HG03159 (cell line): ENCODE measurements around the gene PRIM2.
"Not testable (repeated sequence)": the region's sequence is repeated elsewhere in the genome, so short reads cannot be mapped to it uniquely, and the experiment has no call there.

ENCODE experiments used
- ATAC-seq: cut with Tn5 transposase; IDR thresholded peaks from one replicate; pipeline ENCODE4 v1.9.1; 2021; ENCODE audit warnings: mild to moderate bottlenecking, moderate library complexity; ENCODE audit not compliant: unreplicated experiment

PRIM2 gene

GRCh38 chr6:57579489-57579888, 262.1 kb downstream of the PRIM2 start:
- peak; percentile 67 for ATAC-seq

- ATAC-seq = not testable (repeated sequence)
These were observed 264.2 kb downstream of the PRIM2 start for GRCh38 chr6:57581586-57581985.

- not testable (repeated sequence) for ATAC-seq
These were observed 283.7 kb downstream of the PRIM2 start for GRCh38 chr6:57601105-57601504.

- not testable (repeated sequence) for ATAC-seq
These were observed 287.9 kb downstream of the PRIM2 start for GRCh38 chr6:57605303-57605702.

GRCh38 chr6:57606331-57606730, 288.9 kb downstream of the PRIM2 start:
- ATAC-seq = not testable (repeated sequence)

- not testable (repeated sequence) for ATAC-seq
These were observed 293.2 kb downstream of the PRIM2 start for GRCh38 chr6:57610612-57611011.

- ATAC-seq = not testable (repeated sequence)
These were observed 301.5 kb downstream of the PRIM2 start for GRCh38 chr6:57618959-57619358.

GRCh38 chr6:57631773-57632172, 314.3 kb downstream of the PRIM2 start:
- ATAC-seq = not testable (repeated sequence)

- not testable (repeated sequence) for ATAC-seq
These were observed 341.1 kb downstream of the PRIM2 start for GRCh38 chr6:57658526-57658925.

- not testable (repeated sequence) for ATAC-seq
These were observed 342.4 kb downstream of the PRIM2 start for GRCh38 chr6:57659794-57660193.

- peak; percentile 68 for ATAC-seq
These were observed 343.5 kb downstream of the PRIM2 start for GRCh38 chr6:57660940-57661339.

- not testable (repeated sequence) for ATAC-seq
These were observed 350.7 kb downstream of the PRIM2 start for GRCh38 chr6:57668108-57668507.

GRCh38 chr6:57671237-57671636, 353.8 kb downstream of the PRIM2 start:
- not testable (repeated sequence) for ATAC-seq

GRCh38 chr6:57671937-57672627, 354.7 kb downstream of the PRIM2 start:
- ATAC-seq = peak; percentile 69

- not testable (repeated sequence) for ATAC-seq
These were observed 355.9 kb downstream of the PRIM2 start for GRCh38 chr6:57673281-57673680.

GRCh38 chr6:57675386-57675785, 358.0 kb downstream of the PRIM2 start:
- not testable (repeated sequence) for ATAC-seq

- ATAC-seq = not testable (repeated sequence)
These were observed 379.0 kb downstream of the PRIM2 start for GRCh38 chr6:57696382-57696781.
